Stimulated activated CD8-positive, alpha-beta memory T cell treated with anti-CD3 and anti-CD28 coated beads, Interleukin-4, amount 100 ng/mL, for 4 hours (primary cell): ENCODE measurements around the gene COL4A1.

ENCODE experiments used
- DNase-seq, 2 donors: peaks; one replicate each; pipeline ENCODE4 v3.0.0-alpha.2; 2020; ENCODE audit warnings: low read depth in 2 of 2, low spot score in 1 of 2

COL4A1 gene

DNA sequence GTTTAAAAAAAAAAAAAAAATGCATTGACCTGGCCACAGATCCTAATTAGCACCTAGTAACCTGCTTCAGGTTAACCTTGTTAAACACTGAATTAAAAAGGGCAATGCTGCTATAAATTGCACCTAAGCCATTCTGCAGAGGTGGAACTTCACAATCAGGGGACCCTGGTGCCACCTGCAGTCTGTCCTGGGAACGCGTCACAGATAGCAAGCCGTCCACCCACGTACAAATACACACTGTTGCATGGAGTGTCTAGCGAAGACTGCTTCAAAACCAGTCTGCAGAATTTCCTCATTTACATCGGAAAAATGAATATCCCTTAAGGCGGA, 169.3 kb downstream of the COL4A1 start:
- DNase-seq = peak in 1 of 2 donors; percentile 3

DNA sequence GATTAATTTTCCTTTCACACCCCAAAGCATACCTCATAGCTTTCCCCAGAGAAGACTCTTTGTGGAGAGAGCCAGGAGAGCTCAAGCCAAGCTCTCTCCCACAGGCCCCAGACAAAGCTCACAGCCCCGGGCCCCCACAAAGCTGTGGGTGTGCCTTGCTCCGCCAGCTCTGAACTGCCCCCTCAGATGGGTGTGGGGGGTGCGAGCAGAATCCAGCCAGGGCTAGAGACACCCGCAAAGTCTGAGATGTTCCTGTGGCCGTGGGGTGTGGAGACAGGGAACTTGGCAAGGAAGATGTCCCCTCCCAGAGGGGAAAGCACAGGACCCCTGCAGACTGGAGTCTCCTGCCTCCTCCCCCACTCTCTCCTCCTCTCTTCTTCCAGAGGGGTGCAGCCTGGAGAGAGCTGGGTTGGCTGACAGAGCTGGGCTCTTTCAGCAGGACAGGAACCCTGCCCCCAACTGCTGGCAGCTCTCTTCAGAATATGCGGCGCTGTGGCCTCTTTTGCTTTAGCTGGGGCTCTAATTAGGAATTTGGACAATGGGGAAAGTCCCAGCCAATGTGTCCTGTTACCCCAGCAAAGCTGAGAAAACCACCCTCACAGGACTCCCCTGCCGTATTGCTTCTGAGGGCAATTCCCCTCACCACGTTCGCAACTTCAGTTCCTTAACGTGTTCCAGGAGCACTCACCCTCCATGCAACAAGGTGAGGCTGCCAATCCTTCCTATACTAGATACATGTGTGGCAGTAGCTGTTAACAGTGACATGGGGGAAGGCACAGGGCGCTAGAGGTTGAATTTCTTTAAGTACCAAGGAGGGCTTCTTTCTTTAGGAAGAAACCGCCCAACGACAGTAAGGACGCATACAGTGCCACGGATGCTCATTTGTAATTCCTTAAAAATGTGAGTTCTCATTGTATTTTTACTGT, 170.0 kb downstream of the COL4A1 start:
- DNase-seq = no peak

DNA sequence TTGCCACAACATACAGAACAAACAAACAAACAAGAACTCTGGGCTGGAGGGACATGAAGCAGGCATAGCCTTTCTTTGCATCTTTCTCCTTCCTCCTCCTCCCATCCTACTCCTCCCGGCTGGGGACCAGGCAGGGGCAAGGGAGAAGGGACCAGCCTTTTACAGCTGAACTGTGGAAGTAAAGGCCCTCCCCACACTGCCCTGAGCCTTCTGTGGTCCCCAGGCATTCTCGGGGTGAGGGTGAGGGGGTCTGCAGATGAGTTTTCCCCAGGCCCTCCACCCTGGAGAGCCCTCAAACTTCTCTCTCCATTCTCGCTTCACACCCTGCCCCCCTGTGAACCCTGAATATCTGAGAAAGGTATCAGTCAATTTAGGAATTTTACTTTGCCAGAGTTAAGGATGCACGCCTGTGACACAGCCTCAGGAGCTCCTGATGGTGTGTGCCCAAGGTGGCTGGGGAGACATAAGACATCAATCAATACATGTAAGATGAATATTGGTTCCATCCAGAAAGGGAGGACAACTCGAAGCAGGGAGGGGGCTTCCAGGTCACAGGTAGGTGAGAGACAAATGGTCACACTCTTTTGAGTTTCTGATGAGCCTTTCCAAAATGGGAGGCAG, 170.9 kb downstream of the COL4A1 start:
- no peak for DNase-seq

DNA sequence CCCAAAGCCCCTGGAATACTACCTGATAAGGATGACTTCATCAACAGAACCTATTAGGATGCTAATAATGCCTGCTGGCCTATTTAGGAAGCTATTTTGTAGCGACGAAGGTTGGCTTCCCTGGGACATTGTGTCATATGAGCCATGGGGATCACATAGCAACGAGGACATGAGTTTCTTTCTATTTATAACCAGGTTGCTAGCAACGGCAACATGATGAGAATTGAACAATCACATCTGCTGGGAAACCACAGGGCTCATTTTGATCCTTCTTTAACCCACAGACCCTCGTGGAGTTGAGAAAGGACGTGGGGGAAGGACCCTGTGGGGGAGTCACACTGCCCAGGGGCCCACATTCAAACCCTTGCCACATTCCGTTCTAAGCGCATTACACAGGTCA, 172.2 kb downstream of the COL4A1 start:
- DNase-seq = no peak

DNA sequence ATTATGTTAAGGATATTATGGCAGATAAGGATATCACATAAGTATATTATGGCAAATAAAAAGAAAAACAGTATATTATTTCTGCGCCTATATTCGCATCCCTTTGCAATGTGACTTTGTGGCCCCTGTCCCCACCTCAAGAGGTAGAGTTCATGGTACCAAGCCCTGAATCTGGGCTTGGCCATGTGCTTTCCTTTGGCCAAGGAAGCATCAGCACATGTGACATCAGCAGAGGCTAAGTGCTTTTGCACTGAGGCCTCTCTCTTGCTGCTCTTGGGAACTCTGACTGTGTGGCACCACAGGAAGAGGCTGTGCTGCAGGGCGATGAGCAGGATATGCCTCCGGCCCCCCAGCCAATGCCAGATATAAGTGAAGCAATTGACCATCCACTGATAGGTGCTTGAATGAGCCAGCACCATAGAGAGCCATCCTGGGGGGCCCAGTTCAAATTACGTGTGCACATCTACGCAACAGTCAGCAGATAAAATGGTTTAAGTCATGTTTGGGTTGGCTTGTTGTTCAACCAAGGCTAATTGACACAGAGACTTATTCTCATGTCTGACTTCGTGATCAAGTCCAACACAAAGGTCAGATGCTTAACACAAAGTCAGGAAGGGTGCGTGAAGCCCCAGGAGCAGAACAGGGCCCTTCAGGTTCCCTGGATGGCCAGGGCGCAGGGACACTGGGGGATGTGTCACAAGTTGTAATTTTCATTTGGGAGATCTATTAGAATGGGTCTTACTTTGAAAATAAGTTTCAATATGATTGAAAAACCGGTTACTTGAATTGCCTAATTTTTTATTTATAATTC, 173.3 kb downstream of the COL4A1 start:
- DNase-seq = no peak

DNA sequence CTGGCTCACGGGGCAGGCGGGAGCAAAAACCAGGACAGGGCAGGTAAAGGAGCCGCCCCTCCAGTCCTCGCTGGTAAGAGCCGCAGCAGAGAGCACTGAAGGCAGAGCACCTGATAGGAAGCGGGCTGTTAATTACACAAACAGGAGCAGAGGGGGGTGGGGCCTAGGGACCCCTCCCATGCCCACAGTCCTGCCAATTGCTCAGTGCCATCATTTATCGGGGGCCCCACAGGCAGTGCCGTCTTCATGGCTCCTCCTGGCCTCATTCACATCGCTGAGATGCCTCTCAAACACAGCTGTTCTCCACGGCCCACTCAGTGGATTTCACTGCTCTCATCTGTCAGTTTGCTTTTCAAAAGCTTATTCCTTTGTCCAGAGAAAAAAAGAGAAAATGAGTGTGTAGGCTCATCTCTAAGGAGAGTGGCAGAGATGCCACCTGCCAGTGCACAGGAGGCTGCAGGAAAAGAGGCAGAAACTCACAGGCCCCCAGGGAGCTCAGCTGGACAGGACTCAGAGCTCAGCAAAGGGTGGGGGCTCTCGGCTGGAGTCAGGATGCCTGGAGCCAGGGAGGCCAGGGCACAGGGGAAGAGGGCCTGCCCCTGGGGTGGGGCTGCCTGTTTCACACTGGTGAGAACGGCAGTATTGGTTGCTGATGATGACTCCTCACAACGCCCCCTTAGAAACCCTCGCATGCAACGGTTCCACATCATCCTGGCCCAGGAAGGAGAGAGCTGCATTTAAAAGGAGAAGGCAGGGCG, 174.6 kb downstream of the COL4A1 start:
- DNase-seq = no peak

DNA sequence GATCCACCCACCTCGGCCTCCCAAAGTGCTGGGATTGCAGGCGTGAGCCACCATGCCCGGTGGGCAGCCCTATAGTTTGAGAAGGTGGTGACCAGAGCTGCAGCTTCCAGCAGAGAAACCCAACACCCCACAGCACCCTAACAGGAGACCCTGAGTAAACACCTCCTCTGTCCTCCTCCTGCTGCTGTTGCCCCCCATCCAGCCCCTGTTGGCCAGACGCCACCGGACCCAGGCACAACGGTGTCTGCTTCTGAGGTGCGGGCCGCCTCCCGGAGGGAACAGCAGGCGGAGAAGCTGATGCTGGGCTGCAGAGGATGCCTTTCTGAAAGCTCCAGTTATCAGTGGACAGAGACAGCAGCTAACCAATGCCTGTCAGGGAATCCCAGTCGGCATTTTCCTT, 175.5 kb downstream of the COL4A1 start:
- no peak for DNase-seq

DNA sequence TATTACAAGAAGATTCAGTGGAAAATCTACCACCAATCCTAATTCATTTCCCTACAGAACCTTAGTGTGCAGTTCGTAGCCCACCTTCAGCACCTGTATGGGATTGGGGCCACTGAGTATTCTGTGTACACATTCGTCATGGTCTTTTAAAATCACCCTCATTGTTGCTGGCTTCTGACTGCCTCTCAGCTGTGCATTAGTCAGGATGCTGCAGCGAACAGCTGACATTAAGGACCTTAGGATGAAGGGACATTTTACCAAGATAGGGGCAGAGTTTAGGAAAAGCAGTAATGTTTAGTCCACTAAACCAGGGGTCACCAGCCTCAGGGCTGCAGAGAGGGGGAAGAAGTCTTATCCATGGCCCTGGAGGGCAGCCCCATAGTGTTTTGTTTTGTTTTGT, 176.5 kb downstream of the COL4A1 start:
- DNase-seq = no peak

DNA sequence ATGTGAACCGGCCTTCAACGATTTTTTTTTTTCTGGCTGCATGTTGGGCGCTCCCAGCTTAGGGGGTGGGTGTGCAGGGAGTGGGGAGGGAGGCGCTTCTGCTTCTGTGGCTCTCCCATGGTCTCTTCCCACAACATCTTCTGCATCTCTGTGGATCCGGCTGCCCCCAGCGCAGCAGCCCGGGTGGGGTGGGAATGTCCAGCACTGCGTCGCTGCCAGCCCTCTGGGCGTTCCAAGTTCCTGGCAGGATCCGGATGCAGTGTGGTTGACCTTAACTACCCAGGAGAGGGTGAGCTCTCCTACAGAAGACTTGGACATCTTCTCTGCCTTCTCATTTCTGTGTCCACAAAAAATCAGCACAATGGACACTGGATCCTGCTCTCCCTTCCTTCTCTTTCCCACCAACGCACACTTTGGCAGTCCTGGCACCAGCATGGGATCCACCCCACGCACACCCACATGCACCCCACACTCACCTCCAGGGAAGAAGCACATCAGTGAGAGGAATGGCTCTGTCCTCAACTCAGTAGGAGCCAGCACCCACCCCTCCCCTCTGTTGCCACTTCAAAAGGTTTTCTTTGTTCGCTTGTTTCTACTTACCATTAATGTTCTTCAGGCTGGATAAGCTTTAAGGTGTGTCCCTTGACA, 177.3 kb downstream of the COL4A1 start:
- DNase-seq = no peak

DNA sequence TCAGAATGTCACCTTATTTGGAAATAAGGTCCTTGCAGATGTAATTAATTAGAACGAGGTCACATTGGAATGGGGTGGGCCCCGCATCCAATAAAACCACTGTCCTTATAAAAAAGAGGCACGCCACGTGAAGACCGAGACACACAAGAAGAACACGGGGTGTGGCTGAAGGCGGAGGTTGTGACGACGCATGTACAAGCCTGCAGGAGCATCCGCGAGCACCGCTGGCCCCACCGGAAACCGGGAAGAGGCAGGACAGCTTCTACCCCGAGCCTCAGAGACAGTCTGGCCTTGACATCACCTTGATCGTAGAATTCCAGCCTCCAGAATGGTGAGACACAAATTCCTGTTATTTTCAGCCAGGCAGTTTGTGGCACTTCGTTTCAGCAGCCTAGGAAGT, 177.9 kb downstream of the COL4A1 start:
- DNase-seq = no peak

DNA sequence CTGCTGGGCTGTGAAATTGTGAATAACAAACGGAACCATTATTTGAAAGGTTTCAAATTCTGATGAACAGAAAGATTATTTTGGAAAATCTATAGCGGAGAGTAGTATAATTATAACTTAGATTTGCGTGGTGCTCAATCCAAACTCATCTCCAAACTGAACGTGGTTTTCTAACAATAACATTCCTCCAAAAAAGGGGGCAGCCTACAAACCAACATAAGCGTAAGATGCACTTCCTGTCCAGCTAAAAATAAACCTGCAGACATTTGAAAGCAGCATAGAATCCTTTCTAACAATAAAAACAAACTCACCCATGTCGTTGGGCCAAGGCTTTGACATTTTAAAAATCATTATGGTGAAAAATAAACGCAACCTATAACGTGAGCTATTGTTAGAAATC, 178.4 kb downstream of the COL4A1 start:
- DNase-seq = no peak

DNA sequence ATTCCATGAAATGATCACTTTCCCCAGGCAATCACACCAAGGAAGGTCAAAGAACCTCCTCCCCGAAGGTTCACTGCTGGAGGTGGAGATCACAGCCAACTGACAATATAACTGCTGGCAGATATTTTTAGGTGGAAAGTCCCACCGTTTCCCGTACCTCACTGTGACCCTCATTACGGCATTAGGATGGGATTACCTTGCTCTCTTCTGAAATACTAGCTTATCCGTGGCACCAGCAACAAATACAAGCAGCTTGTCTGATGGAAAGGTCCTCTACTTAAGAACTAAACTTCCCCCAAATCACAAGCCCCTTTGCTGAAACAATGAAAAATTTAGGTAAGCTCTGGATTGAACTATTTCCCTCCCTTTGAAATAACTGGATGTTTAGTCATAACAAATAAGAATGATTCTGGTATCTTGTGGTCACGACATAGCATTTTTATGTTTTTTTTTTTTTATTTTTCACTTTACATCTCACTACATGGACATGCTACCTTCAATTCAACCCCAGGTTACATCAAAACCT, 178.9 kb downstream of the COL4A1 start:
- no peak for DNase-seq

DNA sequence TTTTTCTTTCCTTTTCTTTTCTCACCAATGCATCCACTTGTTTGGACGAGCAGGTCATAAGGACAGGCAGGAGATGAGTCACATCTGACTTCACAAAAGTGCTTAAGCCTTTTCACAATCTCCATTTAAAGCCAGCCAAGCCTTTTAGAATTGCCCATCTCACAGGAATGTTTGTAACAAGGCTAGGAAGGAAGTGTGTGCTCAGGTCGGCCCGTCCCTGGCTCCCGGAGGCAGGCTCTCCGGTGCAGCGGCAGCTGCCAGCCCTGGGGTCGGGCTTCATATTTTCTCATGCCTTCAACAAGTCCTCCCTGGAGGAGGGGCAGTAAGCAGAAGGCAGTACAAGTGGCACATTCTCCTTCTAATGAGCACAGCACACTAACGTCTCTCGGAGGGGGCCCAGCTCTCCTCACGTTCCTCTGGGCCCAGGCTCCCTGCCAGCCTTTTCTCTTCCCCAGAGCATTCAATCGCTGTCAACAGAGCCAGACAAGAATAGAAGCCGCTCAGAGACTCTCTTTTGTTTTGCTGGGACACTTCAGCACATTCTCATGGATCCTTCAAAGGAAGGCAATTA, 180.5 kb downstream of the COL4A1 start:
- no peak for DNase-seq

DNA sequence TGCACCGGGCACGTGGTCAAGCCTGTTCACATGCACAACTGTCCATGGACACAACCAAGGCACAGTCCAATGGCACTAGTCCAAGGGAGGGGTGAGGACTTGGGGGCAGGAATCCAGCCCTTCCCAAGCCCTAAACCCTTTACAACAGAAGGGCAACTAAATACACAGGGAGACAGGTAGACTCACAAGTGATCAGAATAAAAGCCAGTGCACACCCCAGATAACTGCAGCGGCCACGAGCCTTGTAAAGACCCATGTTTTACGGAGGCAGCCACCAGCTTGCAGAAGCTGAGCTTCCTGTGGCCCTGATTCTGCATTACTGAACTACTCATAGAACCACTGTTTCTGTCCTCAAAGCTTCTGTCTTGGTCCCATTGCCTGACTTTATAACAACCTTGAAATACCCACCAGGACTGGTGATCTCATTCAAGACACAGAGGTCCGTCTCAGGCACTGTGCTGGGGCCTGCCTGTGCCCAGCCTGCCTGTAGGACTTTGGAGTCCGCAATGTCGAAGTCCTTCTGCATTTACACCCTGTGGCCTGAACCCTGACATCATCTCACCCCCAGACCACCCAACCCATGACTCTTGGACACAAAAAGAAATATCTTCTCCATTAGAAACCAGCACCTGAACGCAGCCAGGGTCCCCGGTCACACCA, 181.2 kb downstream of the COL4A1 start:
- DNase-seq = no peak

DNA sequence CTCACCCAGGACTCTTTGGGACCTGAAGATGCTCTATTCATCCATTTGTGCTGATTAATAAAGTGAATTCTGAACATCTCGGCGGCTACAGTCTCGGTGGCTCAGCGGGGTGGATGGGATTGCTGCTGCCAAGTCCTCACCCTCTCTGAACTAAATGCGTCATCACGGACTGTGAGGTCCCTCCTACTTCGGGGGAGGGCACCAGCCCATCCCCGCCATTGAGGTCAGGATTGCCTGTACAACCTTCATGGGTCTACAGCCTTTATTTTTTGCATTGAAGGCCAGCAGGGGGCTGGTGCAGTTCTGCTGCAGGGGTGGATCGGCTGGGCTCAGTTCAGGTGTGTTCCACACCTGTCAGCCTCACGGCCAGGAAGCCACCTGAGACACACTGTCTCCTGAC, 181.8 kb downstream of the COL4A1 start:
- no peak for DNase-seq

DNA sequence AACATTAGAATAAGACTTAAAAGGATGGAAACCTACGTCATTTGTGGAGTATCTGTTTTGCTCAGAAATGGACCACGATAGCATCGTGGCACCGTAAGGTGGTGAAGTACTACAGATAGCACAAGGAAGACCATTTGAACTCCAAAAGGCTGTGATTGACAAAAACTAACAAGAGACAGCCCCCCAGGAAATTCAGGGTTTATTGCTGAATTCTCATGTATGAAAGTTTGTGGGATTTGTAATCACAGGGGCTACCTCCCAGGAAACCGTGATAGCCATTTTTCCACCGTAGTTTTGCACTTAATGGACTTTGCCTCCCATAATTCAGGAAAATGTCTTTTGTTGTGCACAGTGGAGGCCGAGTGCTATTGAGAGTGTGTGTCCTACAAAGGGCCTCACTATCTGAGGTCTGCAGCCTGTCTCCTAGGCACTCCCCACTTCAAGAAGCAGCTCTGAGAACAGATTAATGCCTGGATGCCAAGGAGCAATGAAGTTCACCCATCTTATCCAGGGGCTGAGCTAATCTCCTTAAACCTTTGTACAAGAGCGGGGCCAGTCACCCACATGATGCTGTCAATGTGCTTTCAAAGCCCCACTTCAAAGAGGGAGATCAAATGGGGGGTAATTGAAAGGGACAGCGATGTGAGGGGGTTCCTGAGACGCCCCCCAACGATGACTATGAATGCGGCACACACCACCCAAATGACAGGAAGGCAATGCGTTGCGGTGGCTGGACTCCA, 182.6 kb downstream of the COL4A1 start:
- DNase-seq = no peak

DNA sequence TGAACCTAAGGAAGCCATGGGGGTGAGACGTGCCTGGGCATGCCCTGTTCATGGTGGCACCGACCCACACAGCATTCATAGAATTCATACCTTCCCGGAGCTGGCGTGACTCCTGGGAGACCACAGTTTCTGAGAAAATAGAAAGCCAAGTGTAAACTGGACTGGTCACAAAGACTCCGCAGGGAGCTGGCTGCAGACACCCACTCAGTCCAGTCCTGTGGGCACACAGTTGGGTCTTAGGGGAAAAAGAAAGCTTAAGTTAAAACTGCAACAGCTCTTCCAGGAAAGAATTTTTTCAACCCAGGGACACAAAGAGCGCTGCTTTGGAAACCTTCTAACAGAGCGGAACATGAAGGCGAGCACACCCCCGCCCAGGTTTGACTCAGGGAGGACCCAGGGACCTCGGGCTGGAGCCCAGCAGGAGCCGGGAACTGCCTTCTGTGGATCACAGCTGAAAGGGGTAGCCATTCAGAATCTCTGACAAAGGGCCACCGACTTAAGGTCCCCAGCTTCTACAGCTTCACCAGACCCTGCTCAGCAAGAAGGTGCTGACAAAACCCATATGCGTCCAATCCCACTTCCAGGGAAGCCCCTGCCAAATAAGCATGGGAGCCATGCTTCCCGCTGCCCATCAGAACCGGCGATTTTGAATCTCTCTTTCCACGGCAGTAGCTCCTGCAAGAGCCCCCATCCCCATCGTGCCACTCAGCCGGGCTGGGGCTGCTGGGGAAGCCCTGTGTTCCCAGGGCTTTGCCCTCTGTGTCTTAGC, 183.7 kb downstream of the COL4A1 start:
- no peak for DNase-seq

DNA sequence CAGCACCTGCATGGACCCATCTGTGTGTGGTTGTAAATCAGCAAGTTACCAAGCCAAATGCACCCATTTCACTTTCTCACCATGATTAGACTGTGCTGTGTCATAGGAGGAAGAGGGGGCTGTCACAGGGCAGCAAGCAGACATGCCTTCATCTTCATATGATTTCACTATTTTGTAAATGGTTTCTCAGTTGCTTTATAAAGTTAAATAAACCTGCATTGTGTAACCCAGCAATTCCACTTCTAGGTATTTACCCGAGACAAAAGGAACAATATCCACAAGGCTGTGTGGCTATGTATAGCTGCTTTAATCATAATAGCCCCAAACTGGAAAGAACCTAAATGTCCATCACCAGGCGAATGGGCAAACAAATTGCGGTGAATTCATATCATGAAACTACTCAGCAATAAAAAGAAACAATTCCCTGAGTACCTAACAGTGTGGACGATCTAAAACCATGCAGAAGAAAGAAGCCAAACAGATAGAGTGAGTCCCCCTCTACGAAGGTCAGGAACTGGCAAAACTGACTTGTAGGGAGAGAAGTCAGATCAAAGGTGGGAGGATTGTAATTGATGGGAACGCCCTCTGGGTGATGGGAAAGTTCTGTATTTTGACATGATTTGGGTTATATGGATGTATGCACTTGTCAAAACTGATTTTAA, 185.4 kb downstream of the COL4A1 start:
- DNase-seq = no peak
